Endothelial cell of umbilical vein (primary cell): ENCODE data around the gene MAP6. TPM values are rescaled to one million over a fixed set of nuclear protein-coding genes. Genes with fewer than 3 reads are reported as not detected.

ENCODE experiments used
- BruUV-seq: library from RNA; stranded (reverse); fragments of 400-500 nt; replicated peaks from 2 replicates; lab custom pipeline; 2021; lab: Mats Ljungman, UMichigan
- CTCF ChIA-PET: fragments of 300-600, 350-600 bp; sonication (Branson Sonifier 250); formaldehyde crosslinking; loops from one replicate; lab custom pipeline; 2021; ENCODE audit warnings: antibody characterized with exemption, inconsistent platforms; lab: Charles Lee
- POLR2A ChIA-PET: fragments of 300-600, 350-600 bp; sonication (Branson Sonifier 250); formaldehyde crosslinking; loops from one replicate; lab custom pipeline; 2021; ENCODE audit warnings: antibody characterized with exemption, inconsistent platforms; lab: Charles Lee
- DNase-seq: peaks from one replicate; pipeline ENCODE4 v3.0.0-alpha.2; 2011; ENCODE audit warnings: low read depth, low spot score
- FAIRE-seq: peaks from 2 replicates; lab custom pipeline; 2011; peaks lifted over from hg19 to GRCh38; lab: Jason Lieb, UNC
- H2AFZ ChIP-seq: 2 replicates; pipeline ENCODE4 v1.6.0; 2012; ENCODE audit warnings: low read depth, low read length, control low read depth, inconsistent platforms
- H3K27ac ChIP-seq: 2 replicates; pipeline ENCODE4 v1.5.1; 2011; ENCODE audit warnings: low read depth, mild to moderate bottlenecking, control low read depth, low read length, moderate library complexity; ENCODE audit not compliant: insufficient read depth
- H3K27me3 ChIP-seq, 2 experiments: 2 replicates each; pipeline versions ENCODE4 v1.6.0 to v1.6.1; 2011; ENCODE audit warnings: low read length in 2 of 2, mixed read lengths in 1 of 2; ENCODE audit not compliant: control insufficient read depth in 2 of 2, insufficient read depth in 2 of 2
- H3K36me3 ChIP-seq, 2 experiments: 2 replicates in 1 of 2; 3 replicates in 1 of 2; pipeline ENCODE4 v1.5.1; 2011; ENCODE audit warnings: low read length in 2 of 2, mild to moderate bottlenecking in 1 of 2, moderate library complexity in 1 of 2; ENCODE audit not compliant: control insufficient read depth in 2 of 2, insufficient read depth in 2 of 2; ENCODE audit errors: extremely low read depth in 1 of 2
- H3K4me1 ChIP-seq: 3 replicates; pipeline ENCODE4 v1.5.1; 2011; ENCODE audit warnings: mild to moderate bottlenecking, low read length; ENCODE audit not compliant: control insufficient read depth, insufficient read depth; ENCODE audit errors: extremely low read depth
- H3K4me2 ChIP-seq: 2 replicates; pipeline ENCODE4 v1.6.1; 2011; ENCODE audit warnings: low read length, control low read depth, mixed read lengths; ENCODE audit not compliant: insufficient read depth
- H3K4me3 ChIP-seq, 3 experiments: fragments of 200-600 bp in 1 of 3; sonication (generic), shearing (Covaris generic) in 1 of 3; replicated peaks in 1 of 3; 2 replicates each; pipeline ENCODE4 v1.5.1; 2011 to 2016; ENCODE audit warnings: control low read depth in 3 of 3, low read length in 3 of 3, mild to moderate bottlenecking in 2 of 3, inconsistent platforms in 1 of 3, low read depth in 1 of 3, moderate library complexity in 1 of 3; ENCODE audit not compliant: insufficient read depth in 1 of 3
- H3K79me2 ChIP-seq: 2 replicates; pipeline ENCODE4 v1.6.0; 2012; ENCODE audit warnings: low read length, inconsistent platforms; ENCODE audit not compliant: control insufficient read depth, insufficient read depth
- H3K9ac ChIP-seq: replicated peaks from 2 replicates; pipeline ENCODE3; 2011; ENCODE audit warnings: low read length, control low read depth; ENCODE audit not compliant: insufficient read depth; ENCODE audit errors: extremely low read depth
- H3K9me1 ChIP-seq: replicated peaks from 3 replicates; pipeline ENCODE4 v1.6.0; 2011; ENCODE audit warnings: mild to moderate bottlenecking, low read length; ENCODE audit not compliant: control insufficient read depth, insufficient read depth; ENCODE audit errors: extremely low read depth
- H3K9me3 ChIP-seq: replicated peaks from 2 replicates; pipeline ENCODE4 v1.5.1; 2012; ENCODE audit warnings: low read length, inconsistent platforms; ENCODE audit not compliant: control insufficient read depth, insufficient read depth
- H4K20me1 ChIP-seq: replicated peaks from 2 replicates; pipeline ENCODE3; 2011; ENCODE audit warnings: mild to moderate bottlenecking, low read length; ENCODE audit not compliant: control insufficient read depth, insufficient read depth; ENCODE audit errors: extremely low read depth
- CTCF ChIP-seq, 2 donors: IDR thresholded peaks; 1 replicate in 1 of 2; 2 replicates in 1 of 2; pipeline ENCODE4 v1.5.1; 2011; ENCODE audit warnings: low read length in 2 of 2, mild to moderate bottlenecking in 2 of 2, moderate library complexity in 2 of 2, control low read depth in 1 of 2, inconsistent platforms in 1 of 2, low read depth in 1 of 2; ENCODE audit not compliant: insufficient read depth in 1 of 2; ENCODE audit errors: extremely low read depth in 1 of 2
- EZH2 ChIP-seq: IDR thresholded peaks from 2 replicates; pipeline ENCODE4 v1.6.1; 2012; ENCODE audit warnings: borderline replicate concordance, low read depth, mild to moderate bottlenecking, moderate library complexity, low read length, inconsistent platforms; ENCODE audit not compliant: severe bottlenecking
- FOS ChIP-seq: IDR thresholded peaks from 2 replicates; pipeline ENCODE4 v1.6.1; 2011; ENCODE audit warnings: mild to moderate bottlenecking, low read length, moderate library complexity, borderline replicate concordance; ENCODE audit not compliant: insufficient read depth
- GATA2 ChIP-seq: IDR thresholded peaks from 2 replicates; pipeline ENCODE4 v1.7.0; 2011; ENCODE audit warnings: low read depth, mild to moderate bottlenecking, moderate library complexity, mixed read lengths, low read length; ENCODE audit not compliant: insufficient read length, insufficient read depth
- JUN ChIP-seq: IDR thresholded peaks from 2 replicates; pipeline ENCODE4 v1.6.1; 2011; ENCODE audit warnings: borderline replicate concordance, low read depth; ENCODE audit not compliant: insufficient read length, insufficient read depth
- MAX ChIP-seq: IDR thresholded peaks from 2 replicates; pipeline ENCODE4 v1.6.1; 2011; ENCODE audit not compliant: insufficient read depth, insufficient read length
- MYC ChIP-seq: IDR thresholded peaks from one replicate; pipeline ENCODE4 v1.6.1; 2011; ENCODE audit warnings: mild to moderate bottlenecking, low read depth, low read length
- POLR2A ChIP-seq: IDR thresholded peaks from 2 replicates; pipeline ENCODE4 v1.6.1; 2012; ENCODE audit warnings: low read depth, mild to moderate bottlenecking, control low read depth, low read length
- POLR2AphosphoS5 ChIP-seq: IDR thresholded peaks from 2 replicates; pipeline ENCODE4 v1.6.1; 2012; ENCODE audit warnings: low read depth, mild to moderate bottlenecking, control low read depth, low read length, moderate library complexity; ENCODE audit not compliant: insufficient read depth
- dilution Hi-C: fragments of 300-500 bp; cut with MboI; formaldehyde crosslinking; loops from one replicate; pipeline ENCODE4 v1.15.0; 2019; ENCODE audit warnings: low sequenced_read_pairs; ENCODE audit not compliant: extremely low pct_ligation_motif_present
- intact Hi-C: fragments of 100-400 bp; cut with micrococcal nuclease; formaldehyde crosslinking; loops from one replicate; pipeline ENCODE4 v1.10.0; 2022
- polyA plus RNA-seq, 4 experiments: library from polyadenylated mRNA; depleted of rRNA in 3 of 4; stranded (reverse) in 3 of 4; unstranded in 1 of 4; fragments of >200 nt; gene quantifications; 2 replicates each; pipeline versions ENCODE4 v1.2.1 to v1.2.3, GENCODE V29; 2011 to 2012; ENCODE audit warnings: missing spikeins in 1 of 4
- total RNA-seq: library from RNA; stranded (reverse); gene quantifications from 2 replicates; pipeline ENCODE4 v1.2.3, GENCODE V29; 2021

The MAP6 gene
- total and polyA plus RNA-seq, 2 donors (not counting 3 experiments of a cell fraction or from before 2014, with no cell fraction given): 0.12 TPM; not detected in 1

DNA sequence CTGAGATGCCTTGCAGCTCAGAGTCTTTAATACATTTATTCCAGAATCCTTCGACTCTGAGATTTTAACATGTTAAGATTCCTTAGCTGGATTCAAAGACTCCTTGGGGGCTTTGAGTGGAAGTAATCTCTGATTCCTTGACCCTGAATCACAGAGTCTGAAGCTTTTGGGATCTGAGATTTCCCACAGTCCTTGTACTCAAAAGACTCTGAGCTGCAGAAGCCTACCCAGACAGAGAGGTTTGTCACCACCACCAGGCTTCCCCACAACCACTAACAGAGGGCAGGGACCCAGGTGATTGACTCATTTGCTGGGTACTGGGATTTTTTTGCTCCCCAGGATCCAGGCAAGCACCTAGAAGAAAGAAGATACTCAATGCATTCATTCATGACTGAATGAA, 108.2 kb downstream of the MAP6 start:
- no peaks in the 10 kb centered on the region for H3K27me3 ChIP-seq
- H3K9me3 ChIP-seq: no peaks in the 10 kb centered on the region
- H3K9ac ChIP-seq: no peak overlapping the region
- CTCF ChIA-PET: interaction anchor here (2.0 to 8.6 kb wide), 2 partner anchors 14 to 15 kb away, joined by 9 to 107 read pairs; no protein-coding TSS in a partner anchor
- no peak for DNase-seq
- H3K4me1 ChIP-seq: peaks cover 46% of the 10 kb centered on the region
- H2AFZ ChIP-seq: no peak overlapping the region
- H3K36me3 ChIP-seq: peaks cover 0 to 4% of the 10 kb centered on the region in 2 experiments
- no TSS peak for BruUV-seq
- H3K9me1 ChIP-seq: no peaks in the 10 kb centered on the region
- peaks cover 33% of the 10 kb centered on the region for H3K79me2 ChIP-seq
- no peak overlapping the region for H3K4me2 ChIP-seq
- dilution Hi-C loops (no loop called here), intact Hi-C loops (no loop called here)
- no peak overlapping the region for H3K27ac ChIP-seq
- H3K4me3 ChIP-seq: no peak overlapping the region
- POLR2A ChIA-PET: no interaction called here
- peak; percentile 24 for FAIRE-seq
- no peak for TF ChIP-seq CTCF (IDR thresholded peaks at IDR 0.05; ENCODE audit: extremely low read depth in 1 of 2, insufficient read depth in 1 of 2, low read depth in 1 of 2, low read length in 2 of 2)
- TF ChIP-seq MYC: no peak
- TF ChIP-seq POLR2A: no peak
- no peak for TF ChIP-seq EZH2
- TF ChIP-seq JUN: no peak
- TF ChIP-seq GATA2: no peak
- no peak for TF ChIP-seq FOS
- TF ChIP-seq POLR2AphosphoS5: no peak
- TF ChIP-seq MAX: no peak
- no peaks in the 10 kb centered on the region for H4K20me1 ChIP-seq
